Large intestine (tissue), 3 donors: Measurements from ENCODE around the gene TNFRSF11A. TPM values are rescaled to one million over a fixed set of nuclear protein-coding genes. Genes with fewer than 3 reads are reported as not detected.

Experiments
- DNase-seq, 2 donors: peaks; one replicate each; pipeline versions ENCODE4 v3.0.0 to v3.0.0-alpha.2; 2013
- H3K27ac ChIP-seq: one replicate; pipeline ENCODE4 v1.5.1; 2013; ENCODE audit warnings: low read length
- H3K27me3 ChIP-seq: 2 replicates; pipeline ENCODE4 v1.6.1; 2013; ENCODE audit warnings: low read length; ENCODE audit not compliant: control insufficient read depth, insufficient read depth
- H3K36me3 ChIP-seq: 2 replicates; pipeline ENCODE4 v1.6.1; 2013; ENCODE audit warnings: low read length; ENCODE audit not compliant: control insufficient read depth, insufficient read depth
- H3K4me1 ChIP-seq: one replicate; pipeline ENCODE4 v1.6.1; 2013; ENCODE audit warnings: low read length; ENCODE audit not compliant: control insufficient read depth, insufficient read depth
- H3K4me3 ChIP-seq: one replicate; pipeline ENCODE4 v1.5.1; 2013; ENCODE audit warnings: low read length
- H3K9me3 ChIP-seq: one replicate; pipeline ENCODE4 v1.6.1; 2013; ENCODE audit warnings: mild to moderate bottlenecking, low read depth, low read length, moderate library complexity; ENCODE audit not compliant: control insufficient read depth
- WGBS: methylation state at CpG from one replicate; pipeline ENCODE4 v1.1.5; 2013; ENCODE audit warnings: low lambda C conversion rate; ENCODE audit not compliant: insufficient coverage; 5-methylcytosine and 5-hydroxymethylcytosine counted together
- polyA plus RNA-seq: library from polyadenylated mRNA; unstranded; fragments of 120-200 nt; gene quantifications from one replicate; pipeline ENCODE4 v1.2.1, GENCODE V29; 2013

TNFRSF11A gene
- polyA plus RNA-seq, 1 donor, result 21.7 TPM

- Histone ChIP-seq H3K27me3 (no peaks in the 10 kb centered on the region), H3K27ac (no peak overlapping the region), H3K4me1 (peaks cover 21% of the 10 kb centered on the region), H3K9me3 (no peaks in the 10 kb centered on the region), H3K4me3 (no peak overlapping the region), H3K36me3 (no peaks in the 10 kb centered on the region)
- WGBS, result 100% methylated on average over 2 of the region's 4 CpGs
- DNase-seq, result no peak
Measured at GRCh38 chr18:62342884-62343283, 17.8 kb downstream of the TNFRSF11A start.

GRCh38 chr18:62343316-62343715 is 18.2 kb downstream of the TNFRSF11A start:
- H3K4me1 ChIP-seq, result peaks cover 21% of the 10 kb centered on the region
- H3K27me3 ChIP-seq, result no peaks in the 10 kb centered on the region
- H3K36me3 ChIP-seq, result no peaks in the 10 kb centered on the region
- no peaks in the 10 kb centered on the region for H3K9me3 ChIP-seq
- no peak overlapping the region for H3K27ac ChIP-seq
- WGBS, result 91% methylated on average over 5 of the region's 8 CpGs
- no peak for DNase-seq
- no peak overlapping the region for H3K4me3 ChIP-seq

- Histone ChIP-seq H3K9me3 (no peaks in the 10 kb centered on the region), H3K4me3 (no peak overlapping the region), H3K36me3 (no peaks in the 10 kb centered on the region), H3K27me3 (no peaks in the 10 kb centered on the region), H3K4me1 (peaks cover 9% of the 10 kb centered on the region), H3K27ac (no peak overlapping the region)
- no peak for DNase-seq
- no CpG with 5 or more reads among the region's 2 CpGs for WGBS
Measured at GRCh38 chr18:62345909-62346308, 20.8 kb downstream of the TNFRSF11A start.

- Histone ChIP-seq H3K4me3 (no peak overlapping the region), H3K27ac (peak overlapping the region; percentile 24), H3K36me3 (peaks cover 3% of the 10 kb centered on the region), H3K27me3 (no peaks in the 10 kb centered on the region), H3K9me3 (no peaks in the 10 kb centered on the region), H3K4me1 (peaks cover 9% of the 10 kb centered on the region)
- no CpG with 5 or more reads among the region's 7 CpGs for WGBS
- peak in 1 of 2 donors; percentile 63 for DNase-seq
Measured at GRCh38 chr18:62346333-62347088, 21.4 kb downstream of the TNFRSF11A start.

GRCh38 chr18:62347089-62347506 is 22.0 kb downstream of the TNFRSF11A start:
- WGBS, result no CpG with 5 or more reads among the region's 6 CpGs
- H3K27me3 ChIP-seq, result no peaks in the 10 kb centered on the region
- no peak overlapping the region for H3K4me3 ChIP-seq
- H3K9me3 ChIP-seq, result no peaks in the 10 kb centered on the region
- no peak for DNase-seq
- H3K27ac ChIP-seq, result peak overlapping the region; percentile 24
- H3K4me1 ChIP-seq, result peaks cover 9% of the 10 kb centered on the region
- peaks cover 9% of the 10 kb centered on the region for H3K36me3 ChIP-seq

- WGBS, result 100% methylated on average over 1 of the region's 4 CpGs
- DNase-seq, result no peak
- no peaks in the 10 kb centered on the region for H3K27me3 ChIP-seq
- no peak overlapping the region for H3K4me3 ChIP-seq
- peaks cover 19% of the 10 kb centered on the region for H3K36me3 ChIP-seq
- no peak overlapping the region for H3K27ac ChIP-seq
- peaks cover 9% of the 10 kb centered on the region for H3K4me1 ChIP-seq
- no peaks in the 10 kb centered on the region for H3K9me3 ChIP-seq
Measured at GRCh38 chr18:62348474-62348873, 23.4 kb downstream of the TNFRSF11A start.

- Histone ChIP-seq H3K36me3 (peaks cover 37% of the 10 kb centered on the region), H3K27me3 (no peaks in the 10 kb centered on the region), H3K4me1 (no peaks in the 10 kb centered on the region), H3K27ac (no peak overlapping the region), H3K4me3 (no peak overlapping the region), H3K9me3 (no peaks in the 10 kb centered on the region)
- no peak for DNase-seq
- whole genome bisulfite sequencing, result no CpG with 5 or more reads among the region's 7 CpGs
Measured at GRCh38 chr18:62353170-62353569, 28.1 kb downstream of the TNFRSF11A start.

- H3K27me3 ChIP-seq, result no peaks in the 10 kb centered on the region
- no peaks in the 10 kb centered on the region for H3K9me3 ChIP-seq
- H3K27ac ChIP-seq, result no peak overlapping the region
- no peak for DNase-seq
- H3K4me3 ChIP-seq, result no peak overlapping the region
- WGBS, result no CpG with 5 or more reads among the region's 29 CpGs
- H3K36me3 ChIP-seq, result peaks cover 41% of the 10 kb centered on the region
- no peaks in the 10 kb centered on the region for H3K4me1 ChIP-seq
Measured at GRCh38 chr18:62354151-62354550, 29.0 kb downstream of the TNFRSF11A start.

- no CpG with 5 or more reads among the region's 5 CpGs for WGBS
Measured at GRCh38 chr18:62357079-62357719, 32.1 kb downstream of the TNFRSF11A start.

GRCh38 chr18:62360805-62361204 is 35.7 kb downstream of the TNFRSF11A start:
- Histone ChIP-seq H3K4me3 (no peak overlapping the region), H3K9me3 (no peaks in the 10 kb centered on the region), H3K36me3 (peaks cover 33% of the 10 kb centered on the region), H3K4me1 (peaks cover 7% of the 10 kb centered on the region), H3K27ac (peak overlapping the region; percentile 43), H3K27me3 (no peaks in the 10 kb centered on the region)
- no CpG with 5 or more reads among the region's 2 CpGs for WGBS
- no peak for DNase-seq

More at GRCh38 chr18:62357079-62357719, 32.1 kb downstream of the TNFRSF11A start:
- Histone ChIP-seq H3K27me3 (no peaks in the 10 kb centered on the region), H3K36me3 (peaks cover 40% of the 10 kb centered on the region), H3K27ac (no peak overlapping the region), H3K9me3 (no peaks in the 10 kb centered on the region), H3K4me1 (peaks cover 7% of the 10 kb centered on the region), H3K4me3 (no peak overlapping the region)
- DNase-seq, result no peak
